ENCODE data around the gene HIP1. TPM values are rescaled to one million over a fixed set of nuclear protein-coding genes. Genes with fewer than 3 reads are reported as not detected.
"Not testable (repeated sequence)": the region's sequence is repeated elsewhere in the genome, so short reads cannot be mapped to it uniquely, and the experiment has no call there.

The HIP1 gene
- total RNA-seq, 1 experiment from 2014 or later: 11.1 TPM

GRCh38 chr7:75608451-75609122 is 130.2 kb downstream of the HIP1 start:
- Mint-ChIP-seq H3K27me3 (ENCODE audit: insufficient read depth, unreplicated experiment) (no peaks in the 10 kb centered on the region), H3K9me3 (ENCODE audit: unreplicated experiment) (no peaks in the 10 kb centered on the region), H3K27ac (ENCODE audit: low read depth, unreplicated experiment) (no peak overlapping the region), H3K4me1 (ENCODE audit: insufficient read depth, unreplicated experiment) (no peaks in the 10 kb centered on the region), H3K4me3 (ENCODE audit: unreplicated experiment) (no peak overlapping the region), H3K36me3 (ENCODE audit: insufficient read depth, unreplicated experiment) (no peaks in the 10 kb centered on the region)
- TF ChIP-seq CTCF (IDR thresholded peaks at IDR 0.05; ENCODE audit: unreplicated experiment): no peak
- intact Hi-C loops (cut with micrococcal nuclease): no loop called here
- DNase-seq (ENCODE audit: unreplicated experiment): no peak
- ChIA-PET POLR2A (no interaction called here), CTCF (interaction anchor here (1.2 kb wide), 1 partner anchor 26 kb away, joined by 3 read pairs; no protein-coding TSS in a partner anchor)
- no TSS peak for BruUV-seq (replicated peaks)

- Mint-ChIP-seq H3K4me1 (ENCODE audit: insufficient read depth, unreplicated experiment) (no peaks in the 10 kb centered on the region), H3K4me3 (ENCODE audit: unreplicated experiment) (no peak overlapping the region), H3K36me3 (ENCODE audit: insufficient read depth, unreplicated experiment) (no peaks in the 10 kb centered on the region), H3K27ac (ENCODE audit: low read depth, unreplicated experiment) (no peak overlapping the region), H3K27me3 (ENCODE audit: insufficient read depth, unreplicated experiment) (no peaks in the 10 kb centered on the region), H3K9me3 (ENCODE audit: unreplicated experiment) (no peaks in the 10 kb centered on the region)
- TF ChIP-seq CTCF (IDR thresholded peaks at IDR 0.05; ENCODE audit: unreplicated experiment): no peak
- POLR2A ChIA-PET: no interaction called here
- DNase-seq (ENCODE audit: unreplicated experiment): no peak
- no TSS peak for BruUV-seq (replicated peaks)
- CTCF ChIA-PET: interaction anchor here (1.0 kb wide), 1 partner anchor 158 kb away, joined by 4 read pairs; no protein-coding TSS in a partner anchor
- intact Hi-C loops (cut with micrococcal nuclease): no loop called here
Observed at GRCh38 chr7:75604408-75604807, 134.3 kb downstream of the HIP1 start.

- H3K4me1 Mint-ChIP-seq (ENCODE audit: insufficient read depth, unreplicated experiment); H3K36me3 Mint-ChIP-seq (ENCODE audit: insufficient read depth, unreplicated experiment); H3K4me3 Mint-ChIP-seq (ENCODE audit: unreplicated experiment); POLR2A ChIA-PET; H3K9me3 Mint-ChIP-seq (ENCODE audit: unreplicated experiment); BruUV-seq (replicated peaks); H3K27me3 Mint-ChIP-seq (ENCODE audit: insufficient read depth, unreplicated experiment); H3K27ac Mint-ChIP-seq (ENCODE audit: low read depth, unreplicated experiment); intact Hi-C loops (cut with micrococcal nuclease): not testable (repeated sequence)
- CTCF ChIA-PET: interaction anchor here (0.6 to 0.8 kb wide), 2 partner anchors 19 to 510 kb away, joined by 3 read pairs; no protein-coding TSS in a partner anchor
- DNase-seq (ENCODE audit: unreplicated experiment): peak; percentile 5
Observed at GRCh38 chr7:75602831-75603230, 135.9 kb downstream of the HIP1 start.

GRCh38 chr7:75601539-75601938 is 137.2 kb downstream of the HIP1 start:
- Mint-ChIP-seq H3K36me3 (ENCODE audit: insufficient read depth, unreplicated experiment) (peaks cover 7% of the 10 kb centered on the region), H3K27ac (ENCODE audit: low read depth, unreplicated experiment) (no peak overlapping the region), H3K27me3 (ENCODE audit: insufficient read depth, unreplicated experiment) (no peaks in the 10 kb centered on the region), H3K4me1 (ENCODE audit: insufficient read depth, unreplicated experiment) (no peaks in the 10 kb centered on the region), H3K4me3 (ENCODE audit: unreplicated experiment) (no peak overlapping the region), H3K9me3 (ENCODE audit: unreplicated experiment) (no peaks in the 10 kb centered on the region)
- no peak for TF ChIP-seq CTCF (IDR thresholded peaks at IDR 0.05; ENCODE audit: unreplicated experiment)
- CTCF ChIA-PET: no interaction called here
- no peak for DNase-seq (ENCODE audit: unreplicated experiment)
- BruUV-seq (replicated peaks): no TSS peak
- POLR2A ChIA-PET: no interaction called here
- intact Hi-C loops (cut with micrococcal nuclease): no loop called here

GRCh38 chr7:75600748-75601147 is 138.0 kb downstream of the HIP1 start:
- DNase-seq (ENCODE audit: unreplicated experiment); H3K27me3 Mint-ChIP-seq (ENCODE audit: insufficient read depth, unreplicated experiment); intact Hi-C loops (cut with micrococcal nuclease); H3K27ac Mint-ChIP-seq (ENCODE audit: low read depth, unreplicated experiment); H3K36me3 Mint-ChIP-seq (ENCODE audit: insufficient read depth, unreplicated experiment); CTCF ChIA-PET; BruUV-seq (replicated peaks); H3K4me1 Mint-ChIP-seq (ENCODE audit: insufficient read depth, unreplicated experiment); POLR2A ChIA-PET; H3K9me3 Mint-ChIP-seq (ENCODE audit: unreplicated experiment); H3K4me3 Mint-ChIP-seq (ENCODE audit: unreplicated experiment): not testable (repeated sequence)

Measured in MCF 10A (cell line).